ENCODE data around the gene PLEKHD1. TPM values are rescaled to one million over a fixed set of nuclear protein-coding genes. Genes with fewer than 3 reads are reported as not detected.

The PLEKHD1 gene
- total RNA-seq, 6 donors from 2014 or later: under 0.01 to 1.7 (median 0.70) TPM

- no peaks in the 10 kb centered on the region for H3K36me3 ChIP-seq
- TF ChIP-seq EP300 (IDR thresholded peaks at IDR 0.05): no peak
- TF ChIP-seq CTCF (IDR thresholded peaks at IDR 0.05): no peak
- no peak for TF ChIP-seq POLR2AphosphoS5 (IDR thresholded peaks at IDR 0.05)
- TF ChIP-seq POLR2A (IDR thresholded peaks at IDR 0.05): no peak
- no peaks in the 10 kb centered on the region for H3K27me3 ChIP-seq
- no peak overlapping the region for H3K4me3 ChIP-seq
- 88 to 90% methylated on average over 2 to 3 of the region's 3 CpGs for WGBS, 2 donors
- peaks cover 0 to 4% (median 0%) of the 10 kb centered on the region in 4 donors for H3K4me1 ChIP-seq
- ATAC-seq (ENCODE audit: low FRiP score in 2 of 2) (no peak), DNase-seq (no peak)
- H3K9me3 ChIP-seq: no peaks in the 10 kb centered on the region
- no peak overlapping the region for H3K27ac ChIP-seq
Measured at GRCh38 chr14:69529563-69529962, 45.0 kb downstream of the PLEKHD1 start.

GRCh38 chr14:69530095-69530494 lies 45.6 kb downstream of the PLEKHD1 start:
- Histone ChIP-seq H3K4me1 (peaks cover 0 to 4% (median 0%) of the 10 kb centered on the region in 4 donors), H3K27ac (no peak overlapping the region), H3K27me3 (no peaks in the 10 kb centered on the region), H3K36me3 (no peaks in the 10 kb centered on the region), H3K9me3 (no peaks in the 10 kb centered on the region), H3K4me3 (no peak overlapping the region)
- no peak for ATAC-seq (ENCODE audit: low FRiP score in 2 of 2)
- WGBS, 2 donors: 60 to 64% methylated on average over 4 of the region's 4 CpGs
- no peak for DNase-seq
- no peak for TF ChIP-seq POLR2AphosphoS5 (IDR thresholded peaks at IDR 0.05)

- no peaks in the 10 kb centered on the region for H3K27me3 ChIP-seq
- ATAC-seq (ENCODE audit: low FRiP score in 2 of 2): no peak
- TF ChIP-seq POLR2A (IDR thresholded peaks at IDR 0.05) (no peak), EP300 (IDR thresholded peaks at IDR 0.05) (no peak), CTCF (IDR thresholded peaks at IDR 0.05) (no peak), POLR2AphosphoS5 (IDR thresholded peaks at IDR 0.05) (no peak)
- no peak for DNase-seq
- H3K27ac ChIP-seq: no peak overlapping the region
- no peak overlapping the region for H3K4me3 ChIP-seq
- 79 to 83% methylated on average over 3 of the region's 3 CpGs for WGBS, 2 donors
- H3K9me3 ChIP-seq: no peaks in the 10 kb centered on the region
- H3K4me1 ChIP-seq: peaks cover 0 to 4% (median 0%) of the 10 kb centered on the region in 4 donors
- H3K36me3 ChIP-seq: no peaks in the 10 kb centered on the region
Measured at GRCh38 chr14:69531135-69531534, 46.6 kb downstream of the PLEKHD1 start.

GRCh38 chr14:69532561-69533340 lies 48.2 kb downstream of the PLEKHD1 start:
- Histone ChIP-seq H3K36me3 (no peaks in the 10 kb centered on the region), H3K27ac (no peak overlapping the region), H3K27me3 (no peaks in the 10 kb centered on the region), H3K4me3 (no peak overlapping the region), H3K9me3 (no peaks in the 10 kb centered on the region), H3K4me1 (peaks cover 0 to 4% (median 0%) of the 10 kb centered on the region in 4 donors)
- TF ChIP-seq EP300 (IDR thresholded peaks at IDR 0.05) (no peak), POLR2AphosphoS5 (IDR thresholded peaks at IDR 0.05) (no peak)
- no peak for ATAC-seq (ENCODE audit: low FRiP score in 2 of 2)
- no peak for DNase-seq
- WGBS, 2 donors: 48 to 76% methylated on average over 3 of the region's 3 CpGs

GRCh38 chr14:69535230-69535848 lies 50.8 kb downstream of the PLEKHD1 start:
- no peaks in the 10 kb centered on the region for H3K36me3 ChIP-seq
- ATAC-seq (ENCODE audit: low FRiP score in 2 of 2): peak; percentile 60 to 66
- no peaks in the 10 kb centered on the region for H3K27me3 ChIP-seq
- 7 to 10% methylated on average over 4 of the region's 4 CpGs for WGBS, 2 donors
- peaks cover 0 to 4% (median 1%) of the 10 kb centered on the region in 4 donors for H3K4me1 ChIP-seq
- H3K9me3 ChIP-seq: peaks cover 0 to 5% (median 2%) of the 10 kb centered on the region in 4 donors
- H3K4me3 ChIP-seq: no peak overlapping the region
- peak in 1 of 2 donors; percentile 43 for DNase-seq
- no peak overlapping the region for H3K27ac ChIP-seq
- TF ChIP-seq POLR2A (IDR thresholded peaks at IDR 0.05): no peak
- peak in 5 of 6 experiments; percentile 21 to 49 (median 28) for TF ChIP-seq CTCF (IDR thresholded peaks at IDR 0.05)
- no peak for TF ChIP-seq EP300 (IDR thresholded peaks at IDR 0.05)

All from upper lobe of left lung (tissue), 6 donors.